A549 treated with RU486 at 1 μM for 4 hours (cell line): ENCODE results near the gene LIMS3. TPM values are rescaled to one million over a fixed set of nuclear protein-coding genes. Genes with fewer than 3 reads are reported as not detected.

ENCODE experiments used
- total RNA-seq: library from RNA; stranded (reverse); fragments of 200-300 nt; extraction: Qiagen RNA extraction; gene quantifications from 5 replicates; pipeline ENCODE4 v1.2.3, GENCODE V29; 2022; ENCODE audit warnings: low read depth

LIMS3 gene
- not detected in 5 replicates for total RNA-seq

GRCh38 chr2:109898462-109899336 lies at the start of gene LIMS3:
TSS of gene LIMS3 (plus strand) at chr2:109898688. CDS start at chr2:109898729, 41 bp downstream.

Other genes with a start within 250 kb of the LIMS3 start
- 4.3 to 9.1 TPM (median 5.6 TPM) in 5 replicates for gene RGPD5, start 104.4 kb upstream of the LIMS3 start, total RNA-seq
- 133 to 157 TPM (median 142 TPM) in 5 replicates for gene MALL, start 217.1 kb downstream of the LIMS3 start, total RNA-seq